Endodermal cell (in vitro differentiated cells): Measurements from ENCODE around the gene ASTL. TPM values are rescaled to one million over a fixed set of nuclear protein-coding genes. Genes with fewer than 3 reads are reported as not detected.
A peak's percentile ranks its signal among the peaks of the same experiment; 100 is the strongest.
"Not testable (repeated sequence)": the region's sequence is repeated elsewhere in the genome, so short reads cannot be mapped to it uniquely, and the experiment has no call there.

Experiments
- DNase-seq: peaks from one replicate; pipeline ENCODE4 v3.0.0-alpha.2; 2017
- H3K27ac ChIP-seq: 2 replicates; pipeline ENCODE4 v1.5.1; 2013; ENCODE audit warnings: mild to moderate bottlenecking, low read depth, low read length, moderate library complexity
- H3K27me3 ChIP-seq: 2 replicates; pipeline ENCODE4 v1.6.1; 2013; ENCODE audit warnings: mild to moderate bottlenecking, low read length, moderate library complexity; ENCODE audit not compliant: insufficient read depth, control insufficient read depth, poor library complexity, severe bottlenecking
- H3K36me3 ChIP-seq: 2 replicates; pipeline ENCODE4 v1.7.0; 2013; ENCODE audit warnings: mild to moderate bottlenecking, low read length, moderate library complexity; ENCODE audit not compliant: control insufficient read depth, insufficient read depth
- H3K4me1 ChIP-seq: one replicate; pipeline ENCODE4 v1.7.0; 2013; ENCODE audit warnings: low read length; ENCODE audit not compliant: control insufficient read depth, insufficient read depth
- H3K4me3 ChIP-seq: 2 replicates; pipeline ENCODE4 v1.5.1; 2013; ENCODE audit warnings: mild to moderate bottlenecking, low read length, moderate library complexity
- H3K9ac ChIP-seq: 2 replicates; pipeline ENCODE4 v1.6.1; 2013; ENCODE audit warnings: mild to moderate bottlenecking, low read length, moderate library complexity; ENCODE audit not compliant: poor library complexity, severe bottlenecking; ENCODE audit errors: extremely low read depth
- H3K9me3 ChIP-seq: 2 replicates; pipeline ENCODE4 v1.6.1; 2013; ENCODE audit warnings: mild to moderate bottlenecking, low read length, moderate library complexity; ENCODE audit not compliant: control insufficient read depth
- H3K27ac Mint-ChIP-seq: 2 replicates; pipeline ENCODE4 v1.8.0; 2020; ENCODE audit warnings: mixed read lengths
- H3K27me3 Mint-ChIP-seq: 2 replicates; pipeline ENCODE4 v1.8.0; 2021; ENCODE audit warnings: mild to moderate bottlenecking, mixed read lengths; ENCODE audit not compliant: insufficient read depth
- H3K36me3 Mint-ChIP-seq: 2 replicates; pipeline ENCODE4 v1.8.0; 2020; ENCODE audit warnings: low read depth, mixed read lengths
- H3K4me1 Mint-ChIP-seq: 2 replicates; pipeline ENCODE4 v1.8.0; 2020; ENCODE audit warnings: mixed read lengths
- H3K4me3 Mint-ChIP-seq: 2 replicates; pipeline ENCODE4 v1.8.0; 2020; ENCODE audit warnings: mild to moderate bottlenecking, moderate library complexity, mixed read lengths
- H3K9me3 Mint-ChIP-seq: 2 replicates; pipeline ENCODE4 v1.8.0; 2020; ENCODE audit warnings: mild to moderate bottlenecking, mixed read lengths
- CTCF ChIP-seq: fragments of 200-600 bp; sonication (generic); conservative IDR thresholded peaks from 2 replicates; pipeline ENCODE4 v1.5.0; 2021; ENCODE audit warnings: antibody characterized with exemption, mild to moderate bottlenecking
- whole genome bisulfite sequencing, 2 experiments: methylation state at CpG; one replicate each; pipeline versions ENCODE4 v1.1.5 to v1.1.7; 2013; ENCODE audit warnings: missing lambda C conversion rate in 2 of 2, mixed read lengths in 1 of 2; ENCODE audit not compliant: insufficient coverage in 1 of 2, insufficient read length in 1 of 2; 5-methylcytosine and 5-hydroxymethylcytosine counted together
- total RNA-seq, 2 donors: library from RNA; stranded (reverse); fragmentation: NEBNext Ultra II Directional in 1 of 2; extraction: Animal tissue kit (Norgen Biotek cat#: 25700) in 1 of 2; gene quantifications; 2 replicates in 1 of 2; 3 replicates in 1 of 2; pipeline ENCODE4 v1.2.1, GENCODE V29; 2021

ASTL gene
- total RNA-seq, 2 donors from 2014 or later = not detected

DNA sequence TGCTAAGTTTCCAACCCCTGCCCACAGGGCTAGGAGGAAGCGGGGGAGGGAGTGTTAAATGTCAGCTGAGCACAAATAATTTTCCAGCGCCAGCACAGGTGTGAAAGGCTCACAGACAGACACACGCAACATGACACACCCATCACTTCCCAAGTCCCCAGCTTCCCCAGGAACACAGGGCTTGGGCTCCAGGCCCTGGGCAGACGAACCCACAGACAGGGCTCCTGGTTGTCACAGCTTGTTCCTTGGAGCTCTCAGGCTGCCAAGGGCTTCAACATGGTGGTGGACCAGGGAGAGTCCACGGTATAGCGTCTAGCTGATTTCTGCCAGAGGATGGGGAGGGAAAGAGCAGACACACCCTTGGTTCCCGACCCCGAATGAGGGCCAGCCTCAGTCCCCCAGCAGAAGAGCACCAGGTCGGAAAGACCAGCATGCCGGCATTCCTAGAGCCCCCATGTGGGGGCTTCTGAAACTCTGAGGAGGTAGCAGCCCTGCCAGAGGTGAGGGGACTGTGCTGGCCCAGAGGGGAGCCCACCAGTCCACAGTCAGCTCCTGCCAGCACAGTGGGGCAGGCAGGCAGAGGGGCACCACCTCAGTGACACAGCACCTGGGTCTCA is 5.0 kb upstream of the ASTL start:
- Mint-ChIP-seq H3K36me3 (no peaks in the 10 kb centered on the region), H3K9me3 (no peaks in the 10 kb centered on the region), H3K4me1 (peaks cover 9% of the 10 kb centered on the region), H3K27ac (no peak overlapping the region), H3K27me3 (peaks cover 25% of the 10 kb centered on the region), H3K4me3 (no peak overlapping the region)
- peaks cover 30% of the 10 kb centered on the region for H3K27me3 ChIP-seq
- H3K4me3 ChIP-seq = no peak overlapping the region
- no peak for TF ChIP-seq CTCF
- no peaks in the 10 kb centered on the region for H3K36me3 ChIP-seq
- H3K9me3 ChIP-seq = no peaks in the 10 kb centered on the region
- no peak for DNase-seq
- no peak overlapping the region for H3K27ac ChIP-seq
- 91 to 94% methylated on average over 6 to 10 of the region's 10 CpGs for WGBS, 2 experiments
- H3K9ac ChIP-seq = no peak overlapping the region
- no peaks in the 10 kb centered on the region for H3K4me1 ChIP-seq

GRCh38 chr2:96142217-96143113 is 4.2 kb upstream of the ASTL start:
- Histone ChIP-seq H3K36me3 (no peaks in the 10 kb centered on the region), H3K4me3 (no peak overlapping the region), H3K27ac (no peak overlapping the region), H3K9me3 (no peaks in the 10 kb centered on the region), H3K4me1 (no peaks in the 10 kb centered on the region), H3K9ac (no peak overlapping the region), H3K27me3 (peaks cover 30% of the 10 kb centered on the region)
- no peak overlapping the region for H3K27ac Mint-ChIP-seq
- peaks cover 7% of the 10 kb centered on the region for H3K4me1 Mint-ChIP-seq
- H3K9me3 Mint-ChIP-seq = no peaks in the 10 kb centered on the region
- TF ChIP-seq CTCF = no peak
- peak; percentile 74 for DNase-seq
- no peaks in the 10 kb centered on the region for H3K36me3 Mint-ChIP-seq
- H3K4me3 Mint-ChIP-seq = no peak overlapping the region
- 90 to 95% methylated on average over 13 to 26 of the region's 26 CpGs for WGBS, 2 experiments
- H3K27me3 Mint-ChIP-seq = peaks cover 25% of the 10 kb centered on the region

DNA sequence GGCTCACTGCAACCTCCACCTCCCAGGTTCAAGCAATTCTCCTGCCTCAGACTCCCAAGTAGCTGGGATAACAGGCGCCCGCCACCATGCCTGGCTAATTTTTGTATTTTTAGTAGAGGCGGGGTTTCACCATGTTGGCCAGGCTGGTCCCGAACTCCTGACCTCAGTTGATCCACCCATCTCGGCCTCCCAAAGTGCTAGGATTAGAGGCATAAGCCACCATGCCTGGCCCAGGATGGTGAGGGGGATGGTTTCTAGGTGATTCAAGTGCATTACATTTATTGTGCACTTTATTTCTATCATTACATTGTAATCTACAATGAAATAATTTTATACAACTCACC is 3.3 kb upstream of the ASTL start:
- not testable (repeated sequence) for H3K4me3 Mint-ChIP-seq

More for the DNA sequence above, 3.3 kb upstream of the ASTL start:
- H3K27ac ChIP-seq, H3K4me3 ChIP-seq, H3K27ac Mint-ChIP-seq, H3K9me3 ChIP-seq, H3K36me3 Mint-ChIP-seq, DNase-seq, H3K4me1 Mint-ChIP-seq, H3K9ac ChIP-seq, H3K4me1 ChIP-seq, H3K9me3 Mint-ChIP-seq, H3K36me3 ChIP-seq: not testable (repeated sequence)
- H3K27me3 Mint-ChIP-seq = peaks cover 24% of the 10 kb centered on the region
- 96% methylated on average over 5 of the region's 5 CpGs; no CpG with 5 or more reads in 1 of the 2 experiments for WGBS, 2 experiments
- peaks cover 28% of the 10 kb centered on the region for H3K27me3 ChIP-seq
